K562 (cell line): ENCODE measurements around the gene PPP3CA. TPM values are rescaled to one million over a fixed set of nuclear protein-coding genes. Genes with fewer than 3 reads are reported as not detected.

ENCODE experiments used
- ATAC-seq: fragments of 200-7000 bp; cut with Tn5 transposase; 3 replicates; pipeline ENCODE4 v1.9.1; 2020; ENCODE audit warnings: moderate library complexity
- BruUV-seq: library from RNA; stranded (reverse); fragments of 400-500 nt; replicated peaks from 2 replicates; lab custom pipeline; 2021; lab: Mats Ljungman, UMichigan
- CTCF ChIA-PET: fragments of 300-600 bp; formaldehyde crosslinking; extraction: SDS; loops from one replicate; lab custom pipeline; 2021; ENCODE audit warnings: low intra/inter-chr PET ratio; lab: Yijun Ruan, JAX
- POLR2A ChIA-PET: fragments of 300-600, 350-650 bp; sonication (Branson Sonifier 250); formaldehyde crosslinking; extraction: SDS; loops from one replicate; lab custom pipeline; 2021; ENCODE audit warnings: antibody characterized with exemption, inconsistent platforms; lab: Yijun Ruan, JAX
- DNase-seq, 4 experiments: peaks; one replicate each; pipeline versions ENCODE4 v3.0.0 to v3.0.0-alpha.2; 2011 to 2018; ENCODE audit warnings: low spot score in 3 of 4, mixed read lengths in 3 of 4; ENCODE audit errors: extremely low read depth in 1 of 4
- FAIRE-seq: peaks from 2 replicates; lab custom pipeline; 2011; peaks lifted over from hg19 to GRCh38; lab: Jason Lieb, UNC
- H2AFZ ChIP-seq: 2 replicates; pipeline ENCODE4 v1.6.0; 2011; ENCODE audit warnings: low read depth, low read length, control low read depth, inconsistent platforms
- H3K27ac ChIP-seq: fragments of 200-600 bp; 3 replicates; pipeline ENCODE4 v1.8.0; 2011; ENCODE audit warnings: low read depth, mild to moderate bottlenecking, control low read depth, inconsistent platforms, low read length, moderate library complexity, mixed read lengths; ENCODE audit errors: extremely low read depth
- H3K27me3 ChIP-seq, 2 experiments: fragments of 300-600 bp in 1 of 2; 2 replicates in 1 of 2; 3 replicates in 1 of 2; pipeline versions ENCODE4 v1.6.0 to v1.8.0; 2011; ENCODE audit warnings: inconsistent platforms in 2 of 2, low read length in 2 of 2, mild to moderate bottlenecking in 1 of 2, mixed read lengths in 1 of 2, moderate library complexity in 1 of 2; ENCODE audit not compliant: control insufficient read depth in 2 of 2, insufficient read depth in 2 of 2
- H3K36me3 ChIP-seq: fragments of 300-600 bp; 3 replicates; pipeline ENCODE4 v1.8.0; 2011; ENCODE audit warnings: mild to moderate bottlenecking, low read length, inconsistent platforms; ENCODE audit not compliant: control insufficient read depth, insufficient read depth
- H3K4me1 ChIP-seq, 2 experiments: fragments of 200-600 bp in 1 of 2; replicated peaks in 1 of 2; 2 replicates in 1 of 2; 3 replicates in 1 of 2; pipeline versions ENCODE4 v1.5.1 to v1.8.0; 2011; ENCODE audit warnings: inconsistent platforms in 2 of 2, low read length in 2 of 2, mild to moderate bottlenecking in 1 of 2, mixed read lengths in 1 of 2, moderate library complexity in 1 of 2; ENCODE audit not compliant: control insufficient read depth in 2 of 2, insufficient read depth in 2 of 2
- H3K4me2 ChIP-seq: 2 replicates; pipeline ENCODE4 v1.6.1; 2011; ENCODE audit warnings: low read length, control low read depth, inconsistent platforms, mixed read lengths; ENCODE audit not compliant: insufficient read depth
- H3K4me3 ChIP-seq: fragments of 200-600 bp; sonication (generic), shearing (Covaris generic); 2 replicates; pipeline ENCODE4 v1.5.1; 2016; ENCODE audit warnings: control low read depth, inconsistent platforms
- H3K79me2 ChIP-seq: fragments of 200-600 bp; 3 replicates; pipeline ENCODE4 v1.8.0; 2011; ENCODE audit warnings: low read length, inconsistent platforms; ENCODE audit not compliant: control insufficient read depth, insufficient read depth
- H3K9ac ChIP-seq, 2 experiments: 2 replicates each; pipeline versions ENCODE4 v1.6.0 to v1.6.1; 2011; ENCODE audit warnings: low read depth in 2 of 2, low read length in 2 of 2, control low read depth in 1 of 2, inconsistent platforms in 1 of 2, mild to moderate bottlenecking in 1 of 2, mixed read lengths in 1 of 2; ENCODE audit not compliant: insufficient read depth in 1 of 2
- H3K9me1 ChIP-seq: one replicate; pipeline ENCODE4 v1.6.0; 2011; ENCODE audit warnings: inconsistent platforms, mild to moderate bottlenecking, low read length, moderate library complexity; ENCODE audit not compliant: control insufficient read depth, insufficient read depth
- H3K9me3 ChIP-seq: replicated peaks from 2 replicates; pipeline ENCODE4 v1.5.1; 2011; ENCODE audit warnings: low read depth, low read length, inconsistent platforms; ENCODE audit not compliant: control insufficient read depth, insufficient read depth
- H4K20me1 ChIP-seq: replicated peaks from 2 replicates; pipeline ENCODE4 v1.6.1; 2011; ENCODE audit warnings: low read length, inconsistent platforms, mixed read lengths; ENCODE audit not compliant: control insufficient read depth, insufficient read depth
- ATF6 ChIP-seq: sonication (generic); formaldehyde crosslinking; IDR thresholded peaks from 2 replicates; pipeline ENCODE4 v1.4.0; 2020; ENCODE audit warnings: mild to moderate bottlenecking, missing genetic modification reagents
- ATF7 ChIP-seq: fragments of 450-650 bp; IDR thresholded peaks from 2 replicates; pipeline ENCODE4 v1.7.1; 2014; ENCODE audit warnings: mild to moderate bottlenecking, moderate library complexity
- BDP1 ChIP-seq: IDR thresholded peaks from 3 replicates; pipeline ENCODE4 v1.6.1; 2011; ENCODE audit not compliant: insufficient read length, insufficient read depth
- BRD9 ChIP-seq: fragments of 450-650 bp; IDR thresholded peaks from 2 replicates; pipeline ENCODE4 v1.6.1; 2018; ENCODE audit warnings: low read depth; ENCODE audit not compliant: partially characterized antibody
- CREM ChIP-seq: IDR thresholded peaks from 2 replicates; pipeline ENCODE4 v1.6.1; 2014; ENCODE audit warnings: antibody characterized with exemption, low read depth
- HLTF ChIP-seq: fragments of 450-650 bp; IDR thresholded peaks from 2 replicates; pipeline ENCODE4 v1.6.1; 2016
- IRF2 ChIP-seq: sonication (generic); formaldehyde crosslinking; IDR thresholded peaks from 2 replicates; pipeline ENCODE4 v1.8.1; 2022; ENCODE audit warnings: mild to moderate bottlenecking, missing genetic modification reagents
- KLF10 ChIP-seq: fragments of 250-450 bp; sonication (Bioruptor Pico); IDR thresholded peaks from 2 replicates; pipeline ENCODE4 v1.6.1; 2021; ENCODE audit warnings: matching md5 sums
- MAZ ChIP-seq, 2 experiments: fragments of 450-650 bp in 1 of 2; sonication (generic) in 1 of 2; formaldehyde crosslinking; IDR thresholded peaks in 1 of 2; conservative IDR thresholded peaks in 1 of 2; 2 replicates each; pipeline versions ENCODE4 v1.4.0 to v1.5.0; 2020; ENCODE audit warnings: mild to moderate bottlenecking in 1 of 2, missing genetic modification reagents in 1 of 2
- NFIC ChIP-seq: fragments of 450-650 bp; IDR thresholded peaks from 2 replicates; pipeline ENCODE4 v1.6.1; 2017; ENCODE audit warnings: mild to moderate bottlenecking, inconsistent platforms
- SOX6 ChIP-seq: fragments of 450-650 bp; IDR thresholded peaks from 2 replicates; pipeline ENCODE4 v1.6.1; 2014; ENCODE audit warnings: mild to moderate bottlenecking
- THAP12 ChIP-seq: fragments of 250-450 bp; sonication (Bioruptor Pico); IDR thresholded peaks from 2 replicates; pipeline ENCODE4 v1.9.0; 2021; ENCODE audit warnings: mild to moderate bottlenecking, inconsistent platforms
- ZBTB2 ChIP-seq: fragments of 450-650 bp; IDR thresholded peaks from 2 replicates; pipeline ENCODE4 v1.6.1; 2016; ENCODE audit warnings: antibody characterized with exemption
- WGBS: fragments of 100-300 bp; shearing (Covaris generic); methylation state at CpG from one replicate; pipeline ENCODE4 v1.1.6; 2016; ENCODE audit warnings: low coverage, mixed read lengths; ENCODE audit not compliant: insufficient coverage; ENCODE audit errors: missing lambda C conversion rate; 5-methylcytosine and 5-hydroxymethylcytosine counted together
- in situ Hi-C: fragments of 300-500 bp; cut with MboI; formaldehyde crosslinking; loops from 4 replicates; pipeline ENCODE4 v1.15.0; 2018; ENCODE audit warnings: inconsistent platforms, mixed read lengths
- intact Hi-C: fragments of 100-400 bp; cut with micrococcal nuclease; formaldehyde crosslinking; loops from 2 replicates; pipeline ENCODE4 v1.14.2; 2022
- polyA plus RNA-seq, 8 experiments: library from polyadenylated mRNA; depleted of rRNA in 4 of 8; stranded (reverse) in 5 of 8; unstranded in 3 of 8; fragments of >200 nt; fragmentation: Nextera tagmentation in 2 of 8; fragmentation: Illumina TruSeq in 1 of 8; extraction: Ambion mirVana in 2 of 8; extraction: Trizol in 1 of 8; gene quantifications; 2 replicates each; pipeline versions ENCODE4 v1.2.1 to v1.2.3, GENCODE V29; 2011 to 2014; ENCODE audit warnings: inconsistent platforms in 1 of 8, missing spikeins in 1 of 8
- total RNA-seq, 7 experiments: library from RNA; depleted of rRNA in 6 of 7; stranded (reverse); fragments of >200 nt in 6 of 7; fragmentation: Illumina TruSeq in 2 of 7; extraction: Trizol in 2 of 7; gene quantifications; 2 replicates each; pipeline versions ENCODE4 v1.2.1 to v1.2.3, GENCODE V29; 2011 to 2021; ENCODE audit warnings: low replicate concordance in 1 of 7
- TF ChIP-seq, protein P1 (sequence below): fragments of 250-450 bp; sonication (Bioruptor Pico); IDR thresholded peaks from 2 replicates; pipeline ENCODE4 v1.4.0; 2020; ENCODE audit warnings: mild to moderate bottlenecking, moderate library complexity, borderline replicate concordance

PPP3CA gene
- total and polyA plus RNA-seq, 9 of the 15 experiments (the other 6 are each of a cell fraction or from before 2014, with no cell fraction given), result 0.94 to 3.2 (median 1.6) TPM

- TF ChIP-seq THAP12 (no peak), IRF2 (no peak), ATF6 (CRISPR knock-in tag) (no peak), CREM (no peak)
- TF ChIP-seq, all 486 proteins: peak for 0
Measured at GRCh38 chr4:101142259-101142658, 205.1 kb downstream of the PPP3CA start (continued).

GRCh38 chr4:101141855-101142254 is 205.5 kb downstream of the PPP3CA start:
- ATAC-seq (no peak), FAIRE-seq (no peak), DNase-seq (no peak)
- Histone ChIP-seq H3K36me3 (no peaks in the 10 kb centered on the region), H3K9me3 (no peaks in the 10 kb centered on the region), H3K4me3 (no peak overlapping the region), H4K20me1 (no peaks in the 10 kb centered on the region), H2AFZ (no peak overlapping the region), H3K4me1 (no peaks in the 10 kb centered on the region), H3K79me2 (no peaks in the 10 kb centered on the region), H3K4me2 (no peak overlapping the region), H3K27me3 (no peaks in the 10 kb centered on the region), H3K27ac (no peak overlapping the region), H3K9ac (no peak overlapping the region), H3K9me1 (no peaks in the 10 kb centered on the region)
- in situ Hi-C loops (no loop called here), intact Hi-C loops (no loop called here)
- CTCF ChIA-PET, result no interaction called here
- TF ChIP-seq NFIC (no peak), SOX6 (no peak), BRD9 (no peak), MAZ (CRISPR knock-in tag; conservative IDR thresholded peaks at IDR 0.05 in 1 of 2, IDR thresholded peaks at IDR 0.05 in 1 of 2) (no peak), ZBTB2 (no peak), BDP1 (no peak), KLF10 (CRISPR knock-in tag) (no peak), HLTF (no peak), ATF7 (no peak)
- TF ChIP-seq, protein P1, sequence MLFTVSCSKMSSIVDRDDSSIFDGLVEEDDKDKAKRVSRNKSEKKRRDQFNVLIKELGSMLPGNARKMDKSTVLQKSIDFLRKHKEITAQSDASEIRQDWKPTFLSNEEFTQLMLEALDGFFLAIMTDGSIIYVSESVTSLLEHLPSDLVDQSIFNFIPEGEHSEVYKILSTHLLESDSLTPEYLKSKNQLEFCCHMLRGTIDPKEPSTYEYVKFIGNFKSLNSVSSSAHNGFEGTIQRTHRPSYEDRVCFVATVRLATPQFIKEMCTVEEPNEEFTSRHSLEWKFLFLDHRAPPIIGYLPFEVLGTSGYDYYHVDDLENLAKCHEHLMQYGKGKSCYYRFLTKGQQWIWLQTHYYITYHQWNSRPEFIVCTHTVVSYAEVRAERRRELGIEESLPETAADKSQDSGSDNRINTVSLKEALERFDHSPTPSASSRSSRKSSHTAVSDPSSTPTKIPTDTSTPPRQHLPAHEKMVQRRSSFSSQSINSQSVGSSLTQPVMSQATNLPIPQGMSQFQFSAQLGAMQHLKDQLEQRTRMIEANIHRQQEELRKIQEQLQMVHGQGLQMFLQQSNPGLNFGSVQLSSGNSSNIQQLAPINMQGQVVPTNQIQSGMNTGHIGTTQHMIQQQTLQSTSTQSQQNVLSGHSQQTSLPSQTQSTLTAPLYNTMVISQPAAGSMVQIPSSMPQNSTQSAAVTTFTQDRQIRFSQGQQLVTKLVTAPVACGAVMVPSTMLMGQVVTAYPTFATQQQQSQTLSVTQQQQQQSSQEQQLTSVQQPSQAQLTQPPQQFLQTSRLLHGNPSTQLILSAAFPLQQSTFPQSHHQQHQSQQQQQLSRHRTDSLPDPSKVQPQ (CRISPR knock-in tag), result no peak
- POLR2A ChIA-PET, result no interaction called here
- 5% methylated on average over 4 of the region's 4 CpGs for WGBS
- BruUV-seq, result no TSS peak
